GM12801 (cell line): Measurements from ENCODE around the gene ASTN2.

Experiments used
- CTCF ChIP-seq: IDR thresholded peaks from one replicate; pipeline ENCODE4 v1.5.1; 2011; ENCODE audit warnings: control low read depth; ENCODE audit not compliant: insufficient read length; ENCODE audit errors: extremely low read depth

ASTN2 gene

GRCh38 chr9:116616304-116616914 lies 798.4 kb downstream of the ASTN2 start:
- TF ChIP-seq CTCF, result no peak

- TF ChIP-seq CTCF, result no peak
Measured at GRCh38 chr9:116608064-116608463, 806.8 kb downstream of the ASTN2 start.

GRCh38 chr9:116605904-116606341 lies 808.9 kb downstream of the ASTN2 start:
- no peak for TF ChIP-seq CTCF

- TF ChIP-seq CTCF, result no peak
Measured at GRCh38 chr9:116605060-116605459, 809.8 kb downstream of the ASTN2 start.

GRCh38 chr9:116604251-116604650 lies 810.6 kb downstream of the ASTN2 start:
- no peak for TF ChIP-seq CTCF

GRCh38 chr9:116599342-116599884 lies 815.4 kb downstream of the ASTN2 start:
- TF ChIP-seq CTCF, result no peak

GRCh38 chr9:116596646-116597045 lies 818.2 kb downstream of the ASTN2 start:
- TF ChIP-seq CTCF, result no peak
